SK-N-SH (cell line): ENCODE measurements around the gene OXA1L.

Source experiments
- CTCF ChIP-seq: fragments of 200-600 bp; sonication (generic); IDR thresholded peaks from 2 replicates; pipeline ENCODE4 v1.6.1; 2017; ENCODE audit warnings: antibody characterized with exemption, mild to moderate bottlenecking, moderate library complexity
- EZH2phosphoT487 ChIP-seq: fragments of 200-600 bp; sonication (generic); IDR thresholded peaks from 2 replicates; pipeline ENCODE4 v1.6.1; 2017; ENCODE audit warnings: low read depth, mixed run types, mild to moderate bottlenecking, antibody characterized with exemption, moderate library complexity, borderline replicate concordance
- FOXM1 ChIP-seq: IDR thresholded peaks from 2 replicates; pipeline ENCODE4 v1.4.0; 2012; ENCODE audit warnings: low read depth, mild to moderate bottlenecking
- GABPA ChIP-seq: IDR thresholded peaks from 2 replicates; pipeline ENCODE4 v1.4.0; 2012; ENCODE audit warnings: low read depth, mild to moderate bottlenecking
- JUND ChIP-seq: IDR thresholded peaks from 2 replicates; pipeline ENCODE4 v1.4.0; 2012
- MAX ChIP-seq: IDR thresholded peaks from 2 replicates; pipeline ENCODE4 v1.4.0; 2012; ENCODE audit warnings: low read depth
- MEF2A ChIP-seq: IDR thresholded peaks from 2 replicates; pipeline ENCODE4 v1.4.0; 2012; ENCODE audit warnings: low read depth, borderline replicate concordance
- NFIC ChIP-seq: IDR thresholded peaks from 2 replicates; pipeline ENCODE4 v1.4.0; 2012; ENCODE audit warnings: borderline replicate concordance
- POLR2AphosphoS5 ChIP-seq: IDR thresholded peaks from 2 replicates; pipeline ENCODE4 v1.6.1; 2012; ENCODE audit warnings: low read depth, low read length
- TEAD4 ChIP-seq: IDR thresholded peaks from 2 replicates; pipeline ENCODE4 v1.4.0; 2012; ENCODE audit warnings: mild to moderate bottlenecking, borderline replicate concordance; ENCODE audit not compliant: insufficient read depth
- TF ChIP-seq, protein P1 (sequence below): IDR thresholded peaks from 2 replicates; pipeline ENCODE4; 2012
- TF ChIP-seq, protein P2 (sequence below): fragments of 150-350 bp; IDR thresholded peaks from 2 replicates; pipeline ENCODE4 v1.6.1; 2017; ENCODE audit warnings: antibody characterized with exemption, low read length, low read depth, borderline replicate concordance
- TF ChIP-seq, protein P3 (sequence below): IDR thresholded peaks from 2 replicates; pipeline ENCODE4 v1.6.1; 2012; ENCODE audit warnings: mild to moderate bottlenecking, low read depth, low read length, moderate library complexity

GRCh38 chr14:22813145-22813544 is 46.7 kb downstream of the OXA1L start:
- TF ChIP-seq CTCF, result no peak
- TF ChIP-seq, protein P1, sequence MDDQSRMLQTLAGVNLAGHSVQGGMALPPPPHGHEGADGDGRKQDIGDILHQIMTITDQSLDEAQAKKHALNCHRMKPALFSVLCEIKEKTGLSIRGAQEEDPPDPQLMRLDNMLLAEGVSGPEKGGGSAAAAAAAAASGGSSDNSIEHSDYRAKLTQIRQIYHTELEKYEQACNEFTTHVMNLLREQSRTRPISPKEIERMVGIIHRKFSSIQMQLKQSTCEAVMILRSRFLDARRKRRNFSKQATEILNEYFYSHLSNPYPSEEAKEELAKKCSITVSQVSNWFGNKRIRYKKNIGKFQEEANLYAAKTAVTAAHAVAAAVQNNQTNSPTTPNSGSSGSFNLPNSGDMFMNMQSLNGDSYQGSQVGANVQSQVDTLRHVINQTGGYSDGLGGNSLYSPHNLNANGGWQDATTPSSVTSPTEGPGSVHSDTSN, result no peak
- TF ChIP-seq MAX, result no peak
- TF ChIP-seq GABPA, result no peak
- TF ChIP-seq, protein P2, sequence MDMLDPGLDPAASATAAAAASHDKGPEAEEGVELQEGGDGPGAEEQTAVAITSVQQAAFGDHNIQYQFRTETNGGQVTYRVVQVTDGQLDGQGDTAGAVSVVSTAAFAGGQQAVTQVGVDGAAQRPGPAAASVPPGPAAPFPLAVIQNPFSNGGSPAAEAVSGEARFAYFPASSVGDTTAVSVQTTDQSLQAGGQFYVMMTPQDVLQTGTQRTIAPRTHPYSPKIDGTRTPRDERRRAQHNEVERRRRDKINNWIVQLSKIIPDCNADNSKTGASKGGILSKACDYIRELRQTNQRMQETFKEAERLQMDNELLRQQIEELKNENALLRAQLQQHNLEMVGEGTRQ, result no peak
- TF ChIP-seq, protein P3, sequence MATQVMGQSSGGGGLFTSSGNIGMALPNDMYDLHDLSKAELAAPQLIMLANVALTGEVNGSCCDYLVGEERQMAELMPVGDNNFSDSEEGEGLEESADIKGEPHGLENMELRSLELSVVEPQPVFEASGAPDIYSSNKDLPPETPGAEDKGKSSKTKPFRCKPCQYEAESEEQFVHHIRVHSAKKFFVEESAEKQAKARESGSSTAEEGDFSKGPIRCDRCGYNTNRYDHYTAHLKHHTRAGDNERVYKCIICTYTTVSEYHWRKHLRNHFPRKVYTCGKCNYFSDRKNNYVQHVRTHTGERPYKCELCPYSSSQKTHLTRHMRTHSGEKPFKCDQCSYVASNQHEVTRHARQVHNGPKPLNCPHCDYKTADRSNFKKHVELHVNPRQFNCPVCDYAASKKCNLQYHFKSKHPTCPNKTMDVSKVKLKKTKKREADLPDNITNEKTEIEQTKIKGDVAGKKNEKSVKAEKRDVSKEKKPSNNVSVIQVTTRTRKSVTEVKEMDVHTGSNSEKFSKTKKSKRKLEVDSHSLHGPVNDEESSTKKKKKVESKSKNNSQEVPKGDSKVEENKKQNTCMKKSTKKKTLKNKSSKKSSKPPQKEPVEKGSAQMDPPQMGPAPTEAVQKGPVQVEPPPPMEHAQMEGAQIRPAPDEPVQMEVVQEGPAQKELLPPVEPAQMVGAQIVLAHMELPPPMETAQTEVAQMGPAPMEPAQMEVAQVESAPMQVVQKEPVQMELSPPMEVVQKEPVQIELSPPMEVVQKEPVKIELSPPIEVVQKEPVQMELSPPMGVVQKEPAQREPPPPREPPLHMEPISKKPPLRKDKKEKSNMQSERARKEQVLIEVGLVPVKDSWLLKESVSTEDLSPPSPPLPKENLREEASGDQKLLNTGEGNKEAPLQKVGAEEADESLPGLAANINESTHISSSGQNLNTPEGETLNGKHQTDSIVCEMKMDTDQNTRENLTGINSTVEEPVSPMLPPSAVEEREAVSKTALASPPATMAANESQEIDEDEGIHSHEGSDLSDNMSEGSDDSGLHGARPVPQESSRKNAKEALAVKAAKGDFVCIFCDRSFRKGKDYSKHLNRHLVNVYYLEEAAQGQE, result no peak
- no peak for TF ChIP-seq POLR2AphosphoS5
- no peak for TF ChIP-seq TEAD4
- TF ChIP-seq EZH2phosphoT487, result no peak
- no peak for TF ChIP-seq FOXM1
- TF ChIP-seq NFIC, result no peak
- no peak for TF ChIP-seq JUND
- no peak for TF ChIP-seq MEF2A
